Astrocyte (in vitro differentiated cells and primary cell): Measurements from ENCODE around the gene KBTBD13. TPM values are rescaled to one million over a fixed set of nuclear protein-coding genes. Genes with fewer than 3 reads are reported as not detected.

Source experiments
- DNase-seq: peaks from one replicate; pipeline ENCODE4 v3.0.0-alpha.2; 2010; ENCODE audit warnings: low read depth
- FAIRE-seq: peaks from 2 replicates; lab custom pipeline; 2011; peaks lifted over from hg19 to GRCh38; lab: Jason Lieb, UNC
- H2AFZ ChIP-seq: 2 replicates; pipeline ENCODE4 v1.6.0; 2012; ENCODE audit warnings: low read depth, low read length, inconsistent platforms
- H3K27ac ChIP-seq: 2 replicates; pipeline ENCODE4 v1.5.1; 2011; ENCODE audit warnings: low read depth, low read length, inconsistent platforms
- H3K27me3 ChIP-seq: 2 replicates; pipeline ENCODE4 v1.6.0; 2011; ENCODE audit warnings: low read length, inconsistent platforms; ENCODE audit not compliant: insufficient read depth
- H3K36me3 ChIP-seq: 2 replicates; pipeline ENCODE4 v1.5.1; 2011; ENCODE audit warnings: low read length, inconsistent platforms; ENCODE audit not compliant: insufficient read depth
- H3K4me1 ChIP-seq: 2 replicates; pipeline ENCODE4 v1.5.1; 2011; ENCODE audit warnings: low read length, inconsistent platforms; ENCODE audit not compliant: insufficient read depth
- H3K4me2 ChIP-seq: 2 replicates; pipeline ENCODE4 v1.6.0; 2012; ENCODE audit warnings: low read length, inconsistent platforms
- H3K4me3 ChIP-seq: 2 replicates; pipeline ENCODE4 v1.5.1; 2011; ENCODE audit warnings: low read depth, mild to moderate bottlenecking, low read length, inconsistent platforms; ENCODE audit not compliant: insufficient read depth
- H3K79me2 ChIP-seq: 2 replicates; pipeline ENCODE4 v1.6.0; 2012; ENCODE audit warnings: mild to moderate bottlenecking, low read length, inconsistent platforms; ENCODE audit not compliant: insufficient read depth
- H3K9ac ChIP-seq: 2 replicates; pipeline ENCODE4 v1.6.0; 2012; ENCODE audit warnings: mild to moderate bottlenecking, low read length, inconsistent platforms
- H3K9me3 ChIP-seq: 2 replicates; pipeline ENCODE4 v1.5.1; 2012; ENCODE audit warnings: low read depth, mild to moderate bottlenecking, low read length, inconsistent platforms; ENCODE audit not compliant: insufficient read depth
- H4K20me1 ChIP-seq: 2 replicates; pipeline ENCODE4 v1.6.0; 2012; ENCODE audit warnings: low read length, inconsistent platforms; ENCODE audit not compliant: insufficient read depth
- H3K27ac Mint-ChIP-seq: one replicate; pipeline ENCODE4 v1.8.0; 2021; ENCODE audit warnings: mild to moderate bottlenecking, mixed read lengths; ENCODE audit not compliant: unreplicated experiment
- H3K27me3 Mint-ChIP-seq: one replicate; pipeline ENCODE4 v1.8.0; 2021; ENCODE audit warnings: low read depth, mixed read lengths; ENCODE audit not compliant: unreplicated experiment
- H3K36me3 Mint-ChIP-seq: one replicate; pipeline ENCODE4 v1.8.0; 2021; ENCODE audit warnings: low read depth, mixed read lengths; ENCODE audit not compliant: unreplicated experiment
- H3K4me1 Mint-ChIP-seq: one replicate; pipeline ENCODE4 v1.8.0; 2021; ENCODE audit warnings: low read depth, mixed read lengths; ENCODE audit not compliant: unreplicated experiment
- H3K4me3 Mint-ChIP-seq: one replicate; pipeline ENCODE4 v1.8.0; 2021; ENCODE audit warnings: mild to moderate bottlenecking, moderate library complexity, mixed read lengths; ENCODE audit not compliant: unreplicated experiment
- H3K9me3 Mint-ChIP-seq: one replicate; pipeline ENCODE4 v1.8.0; 2021; ENCODE audit warnings: mild to moderate bottlenecking, mixed read lengths; ENCODE audit not compliant: unreplicated experiment
- CTCF ChIP-seq: IDR thresholded peaks from 2 replicates; pipeline ENCODE4 v1.5.1; 2011; ENCODE audit warnings: low read depth, mild to moderate bottlenecking, inconsistent platforms, low read length, moderate library complexity; ENCODE audit not compliant: insufficient read depth
- EZH2 ChIP-seq: IDR thresholded peaks from 2 replicates; pipeline ENCODE4 v1.6.1; 2012; ENCODE audit warnings: mild to moderate bottlenecking, low read length, inconsistent platforms; ENCODE audit not compliant: insufficient read depth
- total RNA-seq: library from RNA; stranded (reverse); gene quantifications from 2 replicates; pipeline ENCODE4 v1.2.1, GENCODE V29; 2021

Gene KBTBD13
- total RNA-seq, 1 donor from 2014 or later, result not detected

GRCh38 chr15:65105038-65105437, 28.5 kb downstream of the KBTBD13 start:
- H3K4me3 Mint-ChIP-seq, result no peak overlapping the region
- H4K20me1 ChIP-seq, result peaks cover 16% of the 10 kb centered on the region
- H3K4me1 ChIP-seq, result no peaks in the 10 kb centered on the region
- H3K9me3 ChIP-seq, result no peaks in the 10 kb centered on the region
- peaks cover 20% of the 10 kb centered on the region for H3K36me3 Mint-ChIP-seq
- H3K36me3 ChIP-seq, result peaks cover 4% of the 10 kb centered on the region
- no peak overlapping the region for H3K4me2 ChIP-seq
- H3K9me3 Mint-ChIP-seq, result no peaks in the 10 kb centered on the region
- no peak overlapping the region for H3K4me3 ChIP-seq
- H2AFZ ChIP-seq, result no peak overlapping the region
- H3K27ac ChIP-seq, result no peak overlapping the region
- H3K27ac Mint-ChIP-seq, result no peak overlapping the region
- H3K27me3 Mint-ChIP-seq, result peaks cover 17% of the 10 kb centered on the region
- H3K9ac ChIP-seq, result no peak overlapping the region
- DNase-seq (no peak), FAIRE-seq (no peak)
- no peak for TF ChIP-seq CTCF
- no peak for TF ChIP-seq EZH2
- H3K79me2 ChIP-seq, result no peaks in the 10 kb centered on the region
- peaks cover 4% of the 10 kb centered on the region for H3K4me1 Mint-ChIP-seq
- H3K27me3 ChIP-seq, result no peaks in the 10 kb centered on the region

GRCh38 chr15:65106011-65106590, 29.6 kb downstream of the KBTBD13 start:
- H3K27me3 ChIP-seq, result no peaks in the 10 kb centered on the region
- H3K4me1 ChIP-seq, result no peaks in the 10 kb centered on the region
- TF ChIP-seq EZH2, result no peak

GRCh38 chr15:65110676-65111292, 34.2 kb downstream of the KBTBD13 start:
- Mint-ChIP-seq H3K4me3 (no peak overlapping the region), H3K9me3 (no peaks in the 10 kb centered on the region)
- DNase-seq, result peak; percentile 66

More at GRCh38 chr15:65106011-65106590, 29.6 kb downstream of the KBTBD13 start:
- no peak for DNase-seq
- Histone ChIP-seq H3K36me3 (peaks cover 4% of the 10 kb centered on the region), H3K4me2 (no peak overlapping the region), H3K9ac (no peak overlapping the region), H3K79me2 (no peaks in the 10 kb centered on the region), H3K9me3 (no peaks in the 10 kb centered on the region), H4K20me1 (peaks cover 12% of the 10 kb centered on the region), H3K4me3 (no peak overlapping the region), H2AFZ (no peak overlapping the region), H3K27ac (no peak overlapping the region)
- peaks cover 19% of the 10 kb centered on the region for H3K36me3 Mint-ChIP-seq
- H3K27ac Mint-ChIP-seq, result no peak overlapping the region
- H3K4me1 Mint-ChIP-seq, result peaks cover 4% of the 10 kb centered on the region
- H3K9me3 Mint-ChIP-seq, result no peaks in the 10 kb centered on the region
- H3K4me3 Mint-ChIP-seq, result no peak overlapping the region
- no peak for FAIRE-seq
- H3K27me3 Mint-ChIP-seq, result peaks cover 14% of the 10 kb centered on the region

More at GRCh38 chr15:65110676-65111292, 34.2 kb downstream of the KBTBD13 start:
- H3K36me3 ChIP-seq, result peaks cover 4% of the 10 kb centered on the region
- H3K4me1 ChIP-seq, result no peaks in the 10 kb centered on the region
- H3K27me3 ChIP-seq, result no peaks in the 10 kb centered on the region
- no peaks in the 10 kb centered on the region for H3K79me2 ChIP-seq
- H3K27ac ChIP-seq, result peak overlapping the region; percentile 22
- H4K20me1 ChIP-seq, result peaks cover 8% of the 10 kb centered on the region
- no peak overlapping the region for H3K9ac ChIP-seq
- Mint-ChIP-seq H3K27me3 (no peaks in the 10 kb centered on the region), H3K4me1 (no peaks in the 10 kb centered on the region), H3K36me3 (peaks cover 21% of the 10 kb centered on the region), H3K27ac (peak overlapping the region; percentile 23)
- H3K4me3 ChIP-seq, result no peak overlapping the region
- no peak overlapping the region for H3K4me2 ChIP-seq
- H3K9me3 ChIP-seq, result no peaks in the 10 kb centered on the region
- TF ChIP-seq CTCF (no peak), EZH2 (no peak)
- no peak for FAIRE-seq
- no peak overlapping the region for H2AFZ ChIP-seq
